Colonic mucosa (tissue), 4 donors: ENCODE results near the gene CRABP2. TPM values are rescaled to one million over a fixed set of nuclear protein-coding genes. Genes with fewer than 3 reads are reported as not detected.
A peak's percentile ranks its signal among the peaks of the same experiment; 100 is the strongest.

Experiments used
- DNase-seq: peaks from one replicate; pipeline ENCODE4 v3.0.0-alpha.2; 2020
- H3K27ac ChIP-seq: fragments of 200-600 bp; one replicate; pipeline ENCODE4 v1.8.0; 2021
- H3K27me3 ChIP-seq: fragments of 200-600 bp; one replicate; pipeline ENCODE4 v1.8.0; 2021
- H3K36me3 ChIP-seq: fragments of 200-600 bp; one replicate; pipeline ENCODE4 v1.8.0; 2021
- H3K4me1 ChIP-seq: fragments of 200-600 bp; one replicate; pipeline ENCODE4 v1.8.0; 2021; ENCODE audit warnings: mild to moderate bottlenecking
- H3K4me3 ChIP-seq: fragments of 200-600 bp; one replicate; pipeline ENCODE4 v1.8.0; 2021
- H3K9ac ChIP-seq, 2 donors: one replicate each; pipeline ENCODE4 v1.7.0; 2013; ENCODE audit warnings: control low read depth in 2 of 2, low read depth in 2 of 2, low read length in 2 of 2
- H3K9me3 ChIP-seq: fragments of 200-600 bp; one replicate; pipeline ENCODE4 v1.8.0; 2021
- intact Hi-C: fragments of 100-400 bp; cut with DNase I; formaldehyde crosslinking; loops from one replicate; pipeline ENCODE4 v1.14.1; 2022
- total RNA-seq, 2 donors: library from RNA; stranded (reverse); fragmentation: NEBNext Ultra II Directional in 1 of 2; extraction: Animal tissue kit (Norgen Biotek cat#: 25700) in 1 of 2; gene quantifications; one replicate each; pipeline ENCODE4 v1.2.1, GENCODE V29; 2021
- TF ChIP-seq, protein P1 (sequence below): fragments of 200-600 bp; IDR thresholded peaks from one replicate; pipeline ENCODE4 v1.8.0; 2022; ENCODE audit warnings: antibody characterized with exemption, mild to moderate bottlenecking
- donor health status: healthy.
- donor health status: DM: no; HTN: no; CAD: no.
- donor health status: DM: no; HTN: no; CAD: no.

CRABP2 gene
- total RNA-seq, 2 donors from 2014 or later: 1.2 to 1.4 TPM

DNA sequence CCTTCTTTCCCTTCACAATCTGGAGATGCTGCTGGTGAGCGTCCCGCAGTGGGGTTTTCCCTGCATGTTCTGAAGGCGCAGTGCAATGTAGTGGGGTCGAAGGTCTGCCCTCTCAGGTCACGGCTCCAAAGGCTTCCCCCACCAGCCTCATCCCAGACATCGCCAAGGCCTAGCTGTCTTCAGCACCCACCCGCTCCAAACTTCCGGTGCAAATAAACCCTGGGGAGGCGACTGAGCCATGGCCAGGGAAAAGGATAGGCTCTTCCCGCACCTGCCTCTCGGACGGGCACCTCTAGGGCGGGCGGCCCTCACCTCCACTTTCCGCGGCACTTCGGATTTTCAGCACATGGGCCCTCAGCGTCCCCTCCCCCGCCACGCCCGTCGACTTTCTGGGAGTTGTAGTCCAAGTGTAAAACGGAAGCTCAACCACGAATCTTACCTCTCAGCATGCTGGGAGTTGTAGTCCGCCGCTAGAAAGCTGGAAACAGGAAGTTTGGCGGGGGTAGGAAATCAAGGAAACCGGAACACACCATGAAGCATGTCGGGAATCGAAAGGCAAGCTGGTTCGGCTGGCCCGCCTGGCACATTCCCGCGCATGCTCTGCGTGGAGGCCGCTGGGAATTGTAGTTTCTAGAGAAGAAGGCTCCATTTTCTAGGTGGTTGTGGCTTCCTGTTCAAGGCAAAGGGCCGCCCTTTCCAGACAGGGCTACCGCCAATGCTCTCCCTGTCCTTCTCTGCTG, 35.5 kb upstream of the CRABP2 start, which contains the start of gene MRPL24:
MRPL24 (minus strand) TSS at position 348 of the 740 bp plus-strand sequence. CDS start 2,384 bp downstream, outside the sequence.
- Histone ChIP-seq H3K36me3 (no peaks in the 10 kb centered on the region), H3K9ac (peak within 1 kb of the TSS; percentile 80 to 89)

DNA sequence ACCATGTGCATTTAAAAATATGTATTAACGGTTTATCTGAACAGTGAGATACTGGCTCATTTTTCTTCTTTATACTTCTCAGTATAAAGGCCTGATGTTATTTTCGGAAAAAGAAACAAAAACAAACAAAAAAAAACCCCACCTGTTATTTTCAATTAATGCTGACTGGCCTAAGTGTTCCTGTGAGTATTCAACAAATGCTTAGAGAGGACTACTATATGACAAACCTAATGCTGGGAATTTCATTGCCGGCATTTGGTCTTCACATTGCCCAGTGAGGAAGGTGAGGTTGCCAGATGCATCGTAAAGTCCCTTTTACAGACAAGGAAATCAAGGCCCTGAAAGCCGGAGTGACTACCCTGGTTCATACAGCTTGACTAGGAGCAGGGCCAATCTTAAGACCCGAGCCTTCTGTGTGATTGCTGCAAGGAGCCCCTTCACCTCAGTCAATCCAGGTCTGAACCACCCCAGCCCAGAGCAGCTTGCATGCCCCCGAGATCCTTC, 34.9 kb upstream of the CRABP2 start:
- Histone ChIP-seq H3K27ac (peak overlapping the region; percentile 30), H3K4me3 (peak overlapping the region; percentile 46), H3K36me3 (no peaks in the 10 kb centered on the region), H3K27me3 (no peaks in the 10 kb centered on the region), H3K9me3 (no peaks in the 10 kb centered on the region), H3K4me1 (no peaks in the 10 kb centered on the region), H3K9ac (peak overlapping the region; percentile 80 to 89)
- TF ChIP-seq, protein P1, sequence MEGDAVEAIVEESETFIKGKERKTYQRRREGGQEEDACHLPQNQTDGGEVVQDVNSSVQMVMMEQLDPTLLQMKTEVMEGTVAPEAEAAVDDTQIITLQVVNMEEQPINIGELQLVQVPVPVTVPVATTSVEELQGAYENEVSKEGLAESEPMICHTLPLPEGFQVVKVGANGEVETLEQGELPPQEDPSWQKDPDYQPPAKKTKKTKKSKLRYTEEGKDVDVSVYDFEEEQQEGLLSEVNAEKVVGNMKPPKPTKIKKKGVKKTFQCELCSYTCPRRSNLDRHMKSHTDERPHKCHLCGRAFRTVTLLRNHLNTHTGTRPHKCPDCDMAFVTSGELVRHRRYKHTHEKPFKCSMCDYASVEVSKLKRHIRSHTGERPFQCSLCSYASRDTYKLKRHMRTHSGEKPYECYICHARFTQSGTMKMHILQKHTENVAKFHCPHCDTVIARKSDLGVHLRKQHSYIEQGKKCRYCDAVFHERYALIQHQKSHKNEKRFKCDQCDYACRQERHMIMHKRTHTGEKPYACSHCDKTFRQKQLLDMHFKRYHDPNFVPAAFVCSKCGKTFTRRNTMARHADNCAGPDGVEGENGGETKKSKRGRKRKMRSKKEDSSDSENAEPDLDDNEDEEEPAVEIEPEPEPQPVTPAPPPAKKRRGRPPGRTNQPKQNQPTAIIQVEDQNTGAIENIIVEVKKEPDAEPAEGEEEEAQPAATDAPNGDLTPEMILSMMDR: no peak
- intact Hi-C loops: no loop called here
- no peak for DNase-seq

More for the DNA sequence above, 35.5 kb upstream of the CRABP2 start, which contains the start of gene MRPL24:
- intact Hi-C loops: no loop called here
- H3K9me3 ChIP-seq: no peaks in the 10 kb centered on the region
- H3K27ac ChIP-seq: peak within 1 kb of the TSS; percentile 62
- TF ChIP-seq, protein P1: no peak
- no peaks in the 10 kb centered on the region for H3K27me3 ChIP-seq
- peaks cover under 1% of the 10 kb centered on the region for H3K4me1 ChIP-seq
- peak within 1 kb of the TSS; percentile 46 for H3K4me3 ChIP-seq
- DNase-seq: peak; percentile 99

DNA sequence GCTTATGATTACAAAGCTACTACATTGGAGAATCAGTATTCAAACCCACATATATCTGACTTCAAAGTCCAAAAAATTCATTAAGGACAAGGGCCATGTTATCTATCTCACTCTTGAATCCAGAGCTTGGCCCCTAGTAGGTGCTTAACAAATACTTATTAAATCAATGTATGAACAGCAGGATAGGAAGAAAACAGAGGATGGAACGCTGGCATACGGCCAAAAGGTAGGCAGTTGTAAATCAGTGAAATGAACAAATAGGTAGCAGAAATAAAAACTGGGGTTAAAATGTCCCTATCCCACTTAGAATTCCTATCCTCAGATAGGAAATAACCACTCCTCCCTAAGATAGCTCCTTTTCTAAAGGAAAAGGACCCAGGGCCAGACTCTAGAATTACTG, 33.5 kb upstream of the CRABP2 start:
- no peak for DNase-seq
- Histone ChIP-seq H3K27ac (no peak overlapping the region), H3K4me3 (no peak overlapping the region), H3K9me3 (no peaks in the 10 kb centered on the region), H3K4me1 (no peaks in the 10 kb centered on the region), H3K27me3 (no peaks in the 10 kb centered on the region), H3K36me3 (peaks cover 2% of the 10 kb centered on the region), H3K9ac (no peak overlapping the region)
- intact Hi-C loops: loop anchor here (5.0 kb wide), 1 partner anchor 33 kb away; no protein-coding TSS in a partner anchor
- TF ChIP-seq, protein P1: no peak

DNA sequence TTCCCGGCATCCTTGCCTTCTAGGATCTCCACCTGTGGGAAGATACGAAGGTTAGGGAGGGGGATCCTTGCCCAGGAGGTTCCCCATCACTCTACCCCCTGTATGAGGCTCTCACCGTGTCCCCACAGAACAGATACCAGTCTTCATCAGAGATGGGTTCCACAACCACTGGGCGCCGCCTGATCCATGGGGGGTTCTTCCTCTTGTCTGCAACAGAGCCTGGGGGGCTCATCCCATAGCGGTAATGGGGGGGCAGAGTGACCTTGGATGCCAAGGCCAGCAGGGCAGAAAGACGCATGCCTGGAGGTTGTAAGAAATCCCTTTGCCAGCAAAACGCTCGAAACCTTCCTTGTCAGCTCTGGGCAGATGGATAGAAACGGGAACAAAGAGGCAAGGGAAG, 33.0 kb upstream of the CRABP2 start:
- intact Hi-C loops: loop anchor here (5.0 kb wide), 1 partner anchor 34 kb away; no protein-coding TSS in a partner anchor
- TF ChIP-seq, protein P1: no peak
- H3K4me3 ChIP-seq: no peak overlapping the region
- no peaks in the 10 kb centered on the region for H3K4me1 ChIP-seq
- H3K9me3 ChIP-seq: no peaks in the 10 kb centered on the region
- no peak overlapping the region for H3K27ac ChIP-seq
- H3K9ac ChIP-seq: no peak overlapping the region
- DNase-seq: no peak
- peaks cover 3% of the 10 kb centered on the region for H3K36me3 ChIP-seq
- no peaks in the 10 kb centered on the region for H3K27me3 ChIP-seq

DNA sequence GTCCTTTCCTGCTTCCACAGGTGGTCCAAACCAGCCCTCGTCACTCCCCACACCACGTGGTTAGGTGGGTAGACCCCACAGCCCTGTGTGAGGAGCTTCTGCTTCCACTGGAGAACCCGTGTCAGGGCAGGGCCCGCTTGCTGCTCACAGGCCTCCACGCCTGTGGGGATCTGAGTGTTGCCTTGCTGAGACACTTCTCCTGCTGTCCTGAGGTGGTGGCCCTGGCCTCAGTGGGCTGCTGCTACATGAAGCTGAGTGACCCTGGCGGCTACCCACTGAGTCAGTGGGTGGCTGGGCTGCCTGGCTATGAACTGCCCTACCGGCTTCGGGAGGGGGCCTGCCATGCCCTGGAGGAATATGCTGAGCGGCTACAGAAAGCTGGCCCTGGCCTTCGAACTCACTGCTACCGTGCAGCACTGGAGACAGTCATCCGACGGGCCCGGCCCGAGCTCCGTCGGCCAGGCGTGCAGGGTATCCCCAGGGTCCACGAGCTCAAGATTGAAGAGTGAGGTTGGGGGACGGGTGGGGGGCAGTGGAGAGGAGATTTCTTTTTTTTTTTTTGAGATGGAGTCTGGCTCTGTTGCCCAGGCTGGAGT, 28.7 kb upstream of the CRABP2 start:
- Histone ChIP-seq H3K4me3 (no peak overlapping the region), H3K9ac (no peak overlapping the region), H3K27ac (no peak overlapping the region), H3K27me3 (no peaks in the 10 kb centered on the region), H3K9me3 (no peaks in the 10 kb centered on the region), H3K4me1 (no peaks in the 10 kb centered on the region), H3K36me3 (peaks cover 3% of the 10 kb centered on the region)
- intact Hi-C loops: no loop called here
- TF ChIP-seq, protein P1: no peak
- no peak for DNase-seq
